ENCODE results near the gene PTGER4.
"Not testable (repeated sequence)": the region's sequence is repeated elsewhere in the genome, so short reads cannot be mapped to it uniquely, and the experiment has no call there.

The PTGER4 gene

DNA sequence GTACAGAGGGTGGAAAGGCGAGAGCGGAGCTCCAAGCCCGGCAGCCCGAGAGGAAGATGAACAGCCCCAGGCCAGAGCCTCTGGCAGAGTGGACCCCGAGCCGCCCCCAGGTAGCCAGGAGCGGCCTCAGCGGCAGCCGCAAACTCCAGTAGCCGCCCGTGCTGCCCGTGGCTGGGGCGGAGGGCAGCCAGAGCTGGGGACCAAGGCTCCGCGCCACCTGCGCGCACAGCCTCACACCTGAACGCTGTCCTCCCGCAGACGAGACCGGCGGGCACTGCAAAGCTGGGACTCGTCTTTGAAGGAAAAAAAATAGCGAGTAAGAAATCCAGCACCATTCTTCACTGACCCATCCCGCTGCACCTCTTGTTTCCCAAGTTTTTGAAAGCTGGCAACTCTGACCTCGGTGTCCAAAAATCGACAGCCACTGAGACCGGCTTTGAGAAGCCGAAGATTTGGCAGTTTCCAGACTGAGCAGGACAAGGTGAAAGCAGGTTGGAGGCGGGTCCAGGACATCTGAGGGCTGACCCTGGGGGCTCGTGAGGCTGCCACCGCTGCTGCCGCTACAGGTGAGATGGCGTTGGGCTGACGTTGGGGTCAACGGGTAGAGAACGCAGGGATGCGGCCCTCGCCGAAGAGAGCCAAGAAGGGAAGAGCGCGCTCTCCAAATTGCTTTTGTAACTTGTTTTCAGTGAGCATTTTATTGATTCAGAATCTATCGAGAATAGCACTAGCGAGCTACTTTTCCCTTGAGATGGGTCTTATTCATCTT lies at the start of gene PTGER4:
TSS of gene PTGER4 (plus strand) at position 3 of the 769 bp plus-strand sequence. CDS start 1,079 bp downstream, outside the sequence.
- peak within 1 kb of the TSS; percentile 71 for H3K4me3 ChIP-seq (replicated peaks; ENCODE audit: low read depth, low read length)
- H3K36me3 ChIP-seq (ENCODE audit: control insufficient read depth, insufficient read depth, low read length), result no peaks in the 10 kb centered on the region
- DNase-seq (ENCODE audit: extremely low read depth, insufficient read length), result peak; percentile 28
- TF ChIP-seq, protein P1, sequence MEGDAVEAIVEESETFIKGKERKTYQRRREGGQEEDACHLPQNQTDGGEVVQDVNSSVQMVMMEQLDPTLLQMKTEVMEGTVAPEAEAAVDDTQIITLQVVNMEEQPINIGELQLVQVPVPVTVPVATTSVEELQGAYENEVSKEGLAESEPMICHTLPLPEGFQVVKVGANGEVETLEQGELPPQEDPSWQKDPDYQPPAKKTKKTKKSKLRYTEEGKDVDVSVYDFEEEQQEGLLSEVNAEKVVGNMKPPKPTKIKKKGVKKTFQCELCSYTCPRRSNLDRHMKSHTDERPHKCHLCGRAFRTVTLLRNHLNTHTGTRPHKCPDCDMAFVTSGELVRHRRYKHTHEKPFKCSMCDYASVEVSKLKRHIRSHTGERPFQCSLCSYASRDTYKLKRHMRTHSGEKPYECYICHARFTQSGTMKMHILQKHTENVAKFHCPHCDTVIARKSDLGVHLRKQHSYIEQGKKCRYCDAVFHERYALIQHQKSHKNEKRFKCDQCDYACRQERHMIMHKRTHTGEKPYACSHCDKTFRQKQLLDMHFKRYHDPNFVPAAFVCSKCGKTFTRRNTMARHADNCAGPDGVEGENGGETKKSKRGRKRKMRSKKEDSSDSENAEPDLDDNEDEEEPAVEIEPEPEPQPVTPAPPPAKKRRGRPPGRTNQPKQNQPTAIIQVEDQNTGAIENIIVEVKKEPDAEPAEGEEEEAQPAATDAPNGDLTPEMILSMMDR (IDR thresholded peaks at IDR 0.05; ENCODE audit: insufficient read depth, low read length, poor library complexity, severe bottlenecking), result no peak
- H3K27me3 ChIP-seq (replicated peaks; ENCODE audit: control insufficient read depth, insufficient read depth, low read length), result no peaks in the 10 kb centered on the region

DNA sequence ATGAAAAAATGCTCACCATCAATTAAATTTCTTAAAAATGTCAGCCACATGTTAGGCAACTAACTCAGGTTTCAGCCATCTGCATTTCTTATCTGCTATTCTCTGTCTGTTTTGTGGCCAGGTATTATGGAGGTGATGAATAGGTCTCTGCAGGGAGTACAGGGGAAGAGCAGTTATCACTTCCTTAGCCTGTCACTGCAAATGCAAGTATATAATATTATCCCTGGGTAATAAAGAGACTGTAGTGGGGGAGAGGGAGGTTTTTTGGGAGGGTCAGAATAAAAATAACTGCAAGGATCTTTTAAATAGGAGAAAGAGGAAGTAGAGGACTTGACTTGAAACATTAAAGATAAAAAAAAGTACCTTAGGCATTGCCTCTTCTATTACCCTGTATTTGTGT lies 49.6 kb upstream of the PTGER4 start:
- H3K4me3 ChIP-seq (replicated peaks; ENCODE audit: low read depth, low read length), result no peak overlapping the region
- no peak for DNase-seq (ENCODE audit: extremely low read depth, insufficient read length)
- TF ChIP-seq, protein P1 (IDR thresholded peaks at IDR 0.05; ENCODE audit: insufficient read depth, low read length, poor library complexity, severe bottlenecking), result no peak
- no peaks in the 10 kb centered on the region for H3K27me3 ChIP-seq (replicated peaks; ENCODE audit: control insufficient read depth, insufficient read depth, low read length)
- no peaks in the 10 kb centered on the region for H3K36me3 ChIP-seq (ENCODE audit: control insufficient read depth, insufficient read depth, low read length)

DNA sequence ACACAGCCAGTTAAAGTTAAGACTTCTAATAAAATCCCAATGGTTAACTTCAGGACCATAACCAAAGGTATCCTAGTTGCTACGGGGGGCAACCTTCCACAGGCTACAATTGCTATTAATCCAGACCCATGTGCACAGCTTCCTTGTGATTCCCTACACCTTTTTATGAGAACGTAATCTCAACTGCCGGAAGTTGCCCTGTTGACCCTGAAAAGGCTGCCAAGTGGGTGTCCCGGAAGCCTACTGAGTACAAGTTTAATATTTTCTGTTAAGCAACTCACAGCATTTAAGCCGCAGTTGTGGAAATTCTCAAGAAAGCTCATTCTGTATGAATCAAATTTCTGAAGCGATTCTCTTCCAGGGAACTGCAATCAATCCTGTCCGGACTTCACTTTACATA lies 48.5 kb upstream of the PTGER4 start:
- DNase-seq (ENCODE audit: extremely low read depth, insufficient read length), result no peak
- Histone ChIP-seq H3K27me3 (replicated peaks; ENCODE audit: control insufficient read depth, insufficient read depth, low read length) (no peaks in the 10 kb centered on the region), H3K4me3 (replicated peaks; ENCODE audit: low read depth, low read length) (no peak overlapping the region), H3K36me3 (ENCODE audit: control insufficient read depth, insufficient read depth, low read length) (no peaks in the 10 kb centered on the region)
- TF ChIP-seq, protein P1 (IDR thresholded peaks at IDR 0.05; ENCODE audit: insufficient read depth, low read length, poor library complexity, severe bottlenecking), result no peak

DNA sequence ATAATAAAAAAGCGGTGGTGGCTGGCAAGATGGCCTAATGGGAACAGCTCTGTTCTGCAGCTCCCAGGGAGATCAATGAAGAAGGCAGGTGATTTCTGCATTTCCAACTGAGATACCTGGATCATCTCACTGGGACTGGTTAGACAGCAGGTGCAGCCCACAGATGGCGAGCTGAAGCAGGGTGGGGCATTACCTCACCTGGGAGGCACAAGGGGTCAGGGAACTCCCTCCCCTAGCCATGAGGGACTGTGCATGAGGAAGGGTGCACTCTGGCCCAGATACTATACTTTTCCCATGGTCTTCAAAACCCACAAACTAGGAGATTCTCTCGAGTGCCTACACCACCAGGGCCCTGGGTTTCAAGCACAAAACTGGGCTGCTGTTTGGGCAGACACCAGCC lies 45.6 kb upstream of the PTGER4 start:
- TF ChIP-seq, protein P1 (IDR thresholded peaks at IDR 0.05; ENCODE audit: insufficient read depth, low read length, poor library complexity, severe bottlenecking), result no peak
- no peaks in the 10 kb centered on the region for H3K27me3 ChIP-seq (replicated peaks; ENCODE audit: control insufficient read depth, insufficient read depth, low read length)
- H3K4me3 ChIP-seq (replicated peaks; ENCODE audit: low read depth, low read length), result no peak overlapping the region
- DNase-seq (ENCODE audit: extremely low read depth, insufficient read length), result no peak
- no peaks in the 10 kb centered on the region for H3K36me3 ChIP-seq (ENCODE audit: control insufficient read depth, insufficient read depth, low read length)

DNA sequence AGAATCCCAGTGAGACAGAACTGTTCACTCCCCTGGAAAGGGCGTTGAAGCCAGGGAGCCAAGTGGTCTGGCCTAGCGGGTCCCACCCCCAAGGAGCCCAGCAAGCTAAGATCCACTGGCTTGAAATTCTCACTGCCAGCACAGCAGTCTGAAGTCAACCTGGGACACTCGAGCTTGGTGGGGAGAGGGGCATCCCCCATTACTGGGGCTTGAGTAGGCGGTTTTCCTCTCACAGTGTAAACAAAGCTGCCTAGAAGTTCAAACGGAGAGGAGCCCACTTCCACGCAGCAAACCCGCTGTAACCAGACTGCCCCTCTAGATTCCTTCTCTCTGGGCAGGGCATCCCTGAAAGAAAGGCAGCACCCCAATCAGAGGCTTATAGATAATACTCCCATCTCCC lies 45.1 kb upstream of the PTGER4 start:
- H3K27me3 ChIP-seq (replicated peaks; ENCODE audit: control insufficient read depth, insufficient read depth, low read length), result no peaks in the 10 kb centered on the region
- H3K36me3 ChIP-seq (ENCODE audit: control insufficient read depth, insufficient read depth, low read length), result no peaks in the 10 kb centered on the region
- TF ChIP-seq, protein P1 (IDR thresholded peaks at IDR 0.05; ENCODE audit: insufficient read depth, low read length, poor library complexity, severe bottlenecking), result no peak
- no peak for DNase-seq (ENCODE audit: extremely low read depth, insufficient read length)
- no peak overlapping the region for H3K4me3 ChIP-seq (replicated peaks; ENCODE audit: low read depth, low read length)

DNA sequence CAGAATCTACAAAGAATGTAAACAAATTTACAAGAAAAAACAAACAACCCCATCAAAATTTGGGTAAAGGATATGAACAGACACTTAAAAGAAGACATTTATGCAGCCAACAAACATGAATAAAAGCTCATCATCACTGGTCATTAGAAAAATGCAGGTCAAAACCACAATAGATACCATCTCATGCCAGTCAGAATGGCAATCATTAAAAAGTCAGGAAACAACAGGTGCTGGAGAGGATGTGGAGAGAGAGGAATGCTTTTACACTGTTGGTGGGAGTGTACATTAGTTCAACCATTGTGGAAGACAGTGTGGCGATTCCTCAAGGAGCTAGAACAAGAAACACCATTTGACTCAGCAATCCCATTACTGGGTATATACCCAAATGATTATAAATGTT lies 40.2 kb upstream of the PTGER4 start:
- not testable (repeated sequence) for H3K27me3 ChIP-seq (replicated peaks; ENCODE audit: control insufficient read depth, insufficient read depth, low read length); H3K4me3 ChIP-seq (replicated peaks; ENCODE audit: low read depth, low read length); H3K36me3 ChIP-seq (ENCODE audit: control insufficient read depth, insufficient read depth, low read length); DNase-seq (ENCODE audit: extremely low read depth, insufficient read length)
